GM21737 (cell line): Measurements from ENCODE around the gene FAAH2.
"Not testable (repeated sequence)": the region's sequence is repeated elsewhere in the genome, so short reads cannot be mapped to it uniquely, and the experiment has no call there.

Experiments used
- ATAC-seq: cut with Tn5 transposase; IDR thresholded peaks from one replicate; pipeline ENCODE4 v1.9.1; 2021; ENCODE audit warnings: mild to moderate bottlenecking, moderate library complexity; ENCODE audit not compliant: unreplicated experiment

Gene FAAH2, protein sequence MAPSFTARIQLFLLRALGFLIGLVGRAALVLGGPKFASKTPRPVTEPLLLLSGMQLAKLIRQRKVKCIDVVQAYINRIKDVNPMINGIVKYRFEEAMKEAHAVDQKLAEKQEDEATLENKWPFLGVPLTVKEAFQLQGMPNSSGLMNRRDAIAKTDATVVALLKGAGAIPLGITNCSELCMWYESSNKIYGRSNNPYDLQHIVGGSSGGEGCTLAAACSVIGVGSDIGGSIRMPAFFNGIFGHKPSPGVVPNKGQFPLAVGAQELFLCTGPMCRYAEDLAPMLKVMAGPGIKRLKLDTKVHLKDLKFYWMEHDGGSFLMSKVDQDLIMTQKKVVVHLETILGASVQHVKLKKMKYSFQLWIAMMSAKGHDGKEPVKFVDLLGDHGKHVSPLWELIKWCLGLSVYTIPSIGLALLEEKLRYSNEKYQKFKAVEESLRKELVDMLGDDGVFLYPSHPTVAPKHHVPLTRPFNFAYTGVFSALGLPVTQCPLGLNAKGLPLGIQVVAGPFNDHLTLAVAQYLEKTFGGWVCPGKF

DNA sequence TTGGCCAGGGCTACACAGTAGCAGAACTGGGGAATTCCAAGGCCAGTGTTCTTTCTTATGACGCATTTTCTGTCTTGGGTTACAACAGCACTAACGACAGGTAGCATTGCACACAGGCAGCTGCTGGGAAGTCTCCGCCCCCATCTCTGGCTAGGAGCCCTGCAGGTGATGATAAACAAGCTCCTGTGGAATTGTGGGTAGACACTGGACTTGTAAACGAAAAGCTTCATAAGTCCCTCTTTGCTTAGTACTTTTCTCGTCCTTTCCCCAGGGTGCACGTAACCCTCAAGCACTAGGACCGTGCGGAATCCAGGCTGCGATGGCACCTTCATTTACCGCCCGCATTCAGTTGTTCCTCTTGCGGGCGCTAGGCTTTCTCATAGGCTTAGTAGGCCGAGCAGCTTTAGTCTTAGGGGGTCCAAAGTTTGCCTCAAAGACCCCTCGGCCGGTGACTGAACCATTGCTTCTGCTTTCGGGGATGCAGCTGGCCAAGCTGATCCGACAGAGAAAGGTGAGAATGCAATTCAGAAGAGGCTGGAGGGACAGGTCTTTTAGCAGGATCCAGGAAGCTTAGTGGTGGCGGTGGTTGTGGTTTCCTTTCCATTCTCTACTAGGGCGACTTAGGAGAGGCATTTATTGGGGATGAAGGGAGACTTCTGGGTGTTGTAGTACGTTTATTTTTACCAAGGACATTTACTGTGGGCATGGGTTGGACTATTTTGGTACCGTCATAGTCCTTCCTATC lies at the start of gene FAAH2:
Gene FAAH2, plus strand, starts transcription at position 200 of the 745 bp plus-strand sequence. Its CDS starts 120 bp downstream, at position 320.
- ATAC-seq: peak; percentile 91

DNA sequence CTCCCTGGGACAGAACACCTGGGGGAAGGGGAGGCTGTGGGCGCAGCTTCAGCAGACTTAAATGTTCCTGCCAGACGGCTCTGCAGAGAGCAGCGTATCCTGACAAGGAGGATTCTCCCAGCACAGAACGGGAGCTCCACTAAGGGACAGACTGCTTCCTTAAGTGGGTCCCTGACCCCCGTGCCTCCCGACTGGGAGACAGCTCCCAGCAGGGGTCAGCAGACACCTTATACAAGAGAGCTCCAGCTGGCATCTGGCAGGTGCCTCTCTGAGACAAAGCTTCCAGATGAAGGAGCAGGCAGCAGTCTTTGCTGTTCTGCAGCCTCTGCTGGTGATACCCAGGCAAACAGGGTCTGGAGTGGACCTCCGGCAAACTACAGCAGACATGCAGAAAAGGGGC lies 44.5 kb upstream of the FAAH2 start:
- ATAC-seq: no peak

DNA sequence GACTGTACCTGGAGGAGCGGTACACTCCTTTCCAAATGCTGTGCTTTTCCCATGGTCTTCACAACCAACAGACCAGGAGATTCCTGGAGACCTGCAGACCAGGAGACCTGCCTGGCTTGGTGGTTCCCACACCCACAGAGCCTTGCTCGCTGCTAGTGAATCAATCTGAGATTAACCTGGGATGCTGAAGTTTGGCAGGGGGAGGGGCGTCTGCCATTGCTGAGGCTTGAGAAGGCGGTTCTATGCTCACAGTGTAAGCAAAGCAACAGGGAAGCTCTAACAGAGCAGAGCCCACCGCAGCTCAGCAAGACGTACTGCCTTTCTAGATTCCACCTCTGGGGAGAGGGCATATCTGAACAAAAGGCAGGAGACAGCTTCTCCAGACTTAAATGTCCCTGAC lies 34.5 kb upstream of the FAAH2 start:
- ATAC-seq: no peak

DNA sequence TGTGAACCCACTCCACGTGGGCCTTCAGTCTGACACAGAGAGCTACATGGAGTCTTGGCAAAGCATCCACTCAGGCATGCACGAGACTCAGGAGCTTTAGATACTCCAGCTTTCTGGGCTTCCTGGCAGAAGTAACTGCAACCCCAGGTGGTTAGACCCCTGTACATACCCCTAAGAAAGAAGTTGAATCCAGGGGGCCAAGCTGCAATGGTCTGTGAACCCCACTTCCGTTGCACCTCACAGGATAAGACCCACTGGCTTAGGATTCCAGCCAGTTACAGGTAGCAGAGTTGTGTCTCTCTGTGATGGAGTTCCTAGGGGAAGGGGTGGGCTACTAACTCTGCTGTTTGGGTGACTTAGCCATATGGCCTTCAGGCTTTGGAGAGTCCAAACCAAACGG lies 21.4 kb upstream of the FAAH2 start:
- no peak for ATAC-seq

DNA sequence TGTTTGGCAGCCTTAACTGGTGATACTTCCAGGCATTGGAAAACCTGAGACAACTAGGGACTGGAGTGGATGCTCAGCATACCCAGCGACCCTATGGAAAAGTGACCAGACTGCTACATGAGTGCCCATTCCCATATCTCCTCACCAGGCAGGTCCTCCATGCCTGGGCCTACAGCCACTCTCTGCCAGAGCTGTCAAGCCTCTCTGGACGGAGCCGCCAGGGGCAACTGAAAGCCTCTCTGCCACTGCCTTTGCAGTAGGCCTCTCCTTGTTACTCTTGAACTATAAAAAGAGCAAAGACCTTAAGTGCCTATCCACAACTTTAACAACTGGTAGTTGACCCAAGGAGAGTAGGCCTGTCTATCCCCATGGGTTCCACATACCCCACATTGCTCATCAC lies 20.2 kb upstream of the FAAH2 start:
- ATAC-seq: no peak

DNA sequence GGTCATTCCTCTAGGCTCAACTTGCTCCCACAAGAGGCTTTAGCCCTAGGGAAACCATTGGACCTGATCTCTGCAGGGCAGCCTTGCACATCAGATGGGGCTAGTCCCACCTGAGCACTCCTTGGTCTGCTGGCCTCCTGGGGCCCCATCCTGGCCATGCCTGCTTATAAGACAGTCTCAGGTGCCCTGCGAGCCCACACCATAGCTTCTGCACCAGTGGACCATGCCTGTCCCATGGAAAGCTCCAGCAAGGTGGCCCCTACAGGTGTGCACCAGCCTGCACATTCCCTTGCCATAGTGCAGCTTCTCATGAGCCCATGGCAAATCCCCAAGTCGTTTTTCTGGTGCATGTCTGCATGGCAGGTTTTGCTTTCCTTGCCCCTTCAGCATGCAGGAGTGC lies 19.6 kb upstream of the FAAH2 start:
- no peak for ATAC-seq

DNA sequence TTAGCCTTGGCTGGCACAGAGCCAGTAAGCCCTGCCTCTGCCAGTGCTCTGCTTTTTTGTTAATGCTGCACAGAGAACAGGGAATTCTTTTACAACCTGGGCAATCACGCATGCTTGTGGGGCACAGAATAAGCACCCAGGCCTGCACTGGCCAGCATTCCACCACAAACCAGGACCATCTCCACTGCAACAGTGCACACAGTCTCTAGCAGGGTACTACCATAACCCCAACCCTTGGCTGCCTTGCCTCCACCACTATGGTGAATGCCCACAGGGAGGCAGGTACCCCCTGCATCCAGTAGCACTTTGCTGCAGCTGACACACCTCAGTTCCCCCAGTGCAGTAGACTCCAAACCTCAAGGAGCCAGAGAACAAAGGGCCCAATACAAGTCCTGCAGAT lies 19.2 kb upstream of the FAAH2 start:
- no peak for ATAC-seq

DNA sequence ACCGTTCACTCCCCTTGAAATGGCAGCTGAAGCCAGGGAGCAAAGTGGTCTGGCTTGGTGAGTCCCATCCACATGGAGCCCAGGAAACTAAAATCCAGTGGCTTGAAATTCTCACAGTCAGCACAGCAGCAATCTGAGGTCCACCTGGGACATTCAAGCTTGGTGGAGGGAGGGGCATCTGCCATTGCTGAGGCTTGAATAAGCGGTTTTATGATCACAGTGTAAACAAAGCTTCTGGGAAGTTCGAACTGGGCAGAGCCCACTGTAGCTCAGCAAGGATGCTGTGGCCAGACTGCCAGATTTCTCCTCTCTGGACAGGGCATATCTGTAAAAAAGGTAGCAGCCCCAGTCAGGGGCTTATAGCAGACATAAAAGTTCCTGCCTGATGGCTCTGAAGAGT lies 15.5 kb upstream of the FAAH2 start:
- no peak for ATAC-seq

DNA sequence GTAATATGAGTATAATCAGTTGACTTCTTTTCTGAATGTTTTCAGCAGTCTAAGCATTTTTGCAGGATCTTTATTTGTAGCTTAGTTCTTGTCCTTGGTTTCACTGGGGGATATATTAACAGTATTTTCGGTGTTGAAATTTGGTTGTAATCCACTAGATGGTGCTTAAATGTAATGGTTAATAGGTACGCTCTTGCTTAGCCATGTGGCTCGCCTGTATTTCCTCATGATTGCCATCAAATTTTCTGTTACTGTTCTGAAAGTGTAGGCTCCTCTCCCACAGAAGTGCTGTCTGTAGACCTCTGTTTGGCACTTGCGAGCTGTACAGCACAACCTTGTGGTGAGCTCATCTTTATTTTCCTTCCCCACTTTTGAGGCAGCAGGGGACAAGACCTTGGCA lies 3.9 kb upstream of the FAAH2 start:
- ATAC-seq: no peak

DNA sequence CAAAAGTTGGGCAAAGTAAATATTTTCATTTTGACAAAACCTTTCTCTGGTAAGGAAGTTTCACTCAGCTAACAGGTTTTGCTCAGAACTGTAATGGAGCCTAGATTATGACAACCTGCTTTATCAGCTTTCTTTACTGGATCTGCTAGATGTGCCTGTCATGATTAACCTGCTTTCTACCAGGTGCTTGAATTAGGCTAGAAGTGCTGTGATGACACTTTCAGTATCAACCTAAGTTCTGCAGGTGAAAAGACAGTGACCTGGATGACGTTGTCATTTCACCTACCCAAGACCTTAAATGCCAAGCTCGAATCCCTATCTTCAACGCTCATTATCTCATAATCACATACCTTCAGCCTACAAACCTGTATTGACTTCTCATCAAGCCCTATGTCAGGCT lies 1.5 kb upstream of the FAAH2 start:
- no peak for ATAC-seq

DNA sequence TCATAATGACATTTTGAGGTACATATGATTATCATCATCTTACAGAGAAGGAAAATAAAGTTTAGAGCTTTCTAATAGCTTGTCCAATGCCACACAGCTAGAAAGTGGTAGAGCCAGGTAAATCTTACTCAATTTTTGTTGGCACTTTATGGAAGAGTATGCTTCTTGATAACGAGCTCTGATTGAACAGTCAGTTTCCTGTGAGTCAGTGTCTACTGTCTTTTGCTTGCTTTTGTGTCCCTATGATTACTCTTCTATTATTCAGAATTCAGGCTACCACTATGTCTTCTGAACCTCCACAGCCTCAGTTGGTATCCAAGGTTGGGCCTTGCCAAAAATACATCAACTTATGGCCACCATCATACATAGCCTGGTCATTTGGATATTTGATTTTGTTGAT lies 2.6 kb downstream of the FAAH2 start:
- ATAC-seq: no peak

DNA sequence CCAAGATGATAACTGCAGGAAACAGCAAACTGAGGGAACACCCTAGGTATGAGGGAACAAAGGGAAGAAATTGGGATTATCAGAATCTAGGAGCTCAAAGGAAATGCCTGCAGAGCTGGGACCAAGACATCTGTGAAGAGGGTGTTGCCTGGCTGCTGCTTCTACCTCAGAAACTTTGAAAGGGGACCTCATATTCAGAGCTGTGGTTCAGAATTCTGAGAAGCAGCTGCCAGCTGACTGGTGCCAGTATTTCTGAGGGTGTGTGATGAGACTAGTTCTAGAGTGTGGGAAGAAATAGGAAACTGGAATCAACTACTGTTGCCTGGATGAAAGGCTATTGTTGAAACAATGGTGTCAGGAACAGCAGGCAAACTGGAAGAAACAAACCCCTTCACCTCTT lies 8.5 kb downstream of the FAAH2 start:
- ATAC-seq: no peak

DNA sequence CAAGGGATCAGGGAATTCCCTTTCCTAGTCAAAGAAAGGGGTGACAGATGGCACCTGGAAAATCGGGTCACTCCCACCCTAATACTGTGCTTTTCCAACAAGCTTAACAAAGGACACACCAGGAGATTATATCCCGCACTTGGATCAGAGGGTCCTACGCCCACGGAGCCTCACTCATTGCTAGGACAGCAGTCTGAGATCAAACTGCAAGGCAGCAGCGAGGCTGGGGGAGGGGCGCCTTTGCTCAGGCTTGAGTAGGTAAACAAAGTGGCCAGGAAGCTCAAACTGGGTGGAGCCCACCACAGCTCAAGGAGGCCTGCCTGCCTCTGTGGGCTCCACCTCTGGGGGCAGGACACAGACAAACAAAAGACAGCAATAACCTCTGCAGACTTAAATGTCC lies 9.2 kb downstream of the FAAH2 start:
- ATAC-seq: not testable (repeated sequence)

DNA sequence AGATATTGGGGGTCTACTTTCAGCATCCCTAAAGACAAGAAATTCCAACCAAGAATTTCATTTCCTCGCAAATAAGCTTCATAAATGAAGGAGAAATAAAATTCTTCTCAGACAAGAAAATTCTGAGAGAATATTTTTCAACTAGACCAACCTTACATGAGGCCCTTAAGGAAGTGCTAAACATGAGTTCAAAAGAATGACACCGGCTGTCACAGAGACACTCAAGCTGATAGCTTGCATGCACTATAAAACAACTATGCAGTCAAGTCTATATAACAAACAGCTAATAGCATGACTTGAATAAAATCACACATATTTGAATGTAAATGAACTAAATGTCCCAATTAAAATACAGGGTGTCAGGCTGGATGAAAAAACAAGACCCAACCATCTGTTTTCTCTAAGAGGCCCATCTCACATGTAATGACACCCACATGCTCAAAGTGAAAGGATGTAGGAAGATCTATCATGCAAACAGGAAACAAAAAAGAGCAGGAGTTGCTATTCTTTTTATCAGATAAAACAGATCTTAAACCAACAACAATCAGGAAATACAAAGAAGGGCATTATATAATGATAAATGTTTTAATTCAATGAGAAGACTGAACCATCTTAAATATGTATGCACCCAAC lies 27.2 kb downstream of the FAAH2 start:
- no peak for ATAC-seq

DNA sequence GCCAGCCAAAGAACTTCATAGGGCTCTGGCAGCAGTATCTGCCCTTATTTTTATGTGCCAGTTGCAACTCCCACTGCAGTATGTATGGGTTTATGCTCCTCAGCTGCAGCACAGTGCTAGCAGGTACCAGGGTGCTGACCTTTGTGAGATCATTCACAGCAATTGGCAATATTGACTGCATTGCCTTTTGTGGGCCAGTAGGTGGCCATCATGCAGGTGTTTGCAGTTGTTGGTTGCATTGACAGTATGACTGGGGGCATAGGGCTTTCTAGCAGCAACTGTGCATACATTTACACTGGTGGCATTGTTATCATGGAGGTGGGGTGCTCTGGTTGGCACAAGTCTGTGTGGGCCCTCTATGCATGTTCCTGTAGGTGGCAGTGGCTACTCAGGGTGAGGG lies 42.5 kb downstream of the FAAH2 start:
- no peak for ATAC-seq

DNA sequence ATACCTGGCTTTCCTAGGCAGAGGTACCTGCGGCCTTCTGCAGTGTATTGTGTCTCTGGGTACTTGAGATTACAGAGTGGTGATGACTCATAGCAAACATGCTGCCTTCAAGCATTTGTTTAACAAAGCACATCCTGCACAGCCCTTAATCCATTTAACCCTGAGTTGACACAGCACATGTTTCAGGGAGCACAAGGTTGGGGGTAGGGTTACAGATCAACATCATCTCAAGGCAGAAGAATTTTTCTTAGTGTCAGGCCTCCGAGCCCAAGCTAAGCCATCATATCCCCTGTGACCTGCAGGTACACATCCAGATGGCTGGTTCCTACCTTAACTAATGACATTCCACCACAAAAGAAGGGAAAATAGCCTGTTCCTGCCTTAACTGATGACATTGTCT lies 49.3 kb downstream of the FAAH2 start:
- ATAC-seq: not testable (repeated sequence)

DNA sequence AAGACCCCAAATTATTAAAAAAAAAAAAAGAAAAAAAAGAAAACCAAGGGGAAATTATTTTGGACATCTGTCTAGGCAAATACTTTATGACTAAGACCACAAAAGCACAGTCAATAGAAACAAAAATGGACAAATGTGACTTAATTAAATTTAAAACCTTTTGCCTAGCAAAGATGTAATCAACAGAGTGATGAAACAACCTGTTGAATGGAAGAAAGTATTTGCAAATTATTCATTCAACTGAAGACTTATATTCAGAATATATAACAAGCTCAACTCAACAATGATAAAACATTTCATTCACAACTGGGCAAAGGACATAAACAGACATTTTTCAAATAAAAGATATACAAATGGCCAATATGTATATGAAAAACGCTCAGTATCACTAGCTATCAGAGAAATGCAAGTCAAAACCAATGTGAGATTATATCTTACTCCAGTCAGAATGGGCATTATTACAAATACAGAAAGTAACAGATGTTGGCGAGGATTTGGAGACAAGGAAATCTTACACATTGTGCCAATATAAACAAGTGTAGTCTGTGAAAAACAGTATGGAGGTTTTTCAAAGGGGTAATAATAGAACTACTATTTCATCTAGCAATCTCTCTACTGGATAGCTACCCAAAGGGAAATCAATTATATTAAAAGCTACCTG lies 67.1 kb downstream of the FAAH2 start:
- no peak for ATAC-seq

DNA sequence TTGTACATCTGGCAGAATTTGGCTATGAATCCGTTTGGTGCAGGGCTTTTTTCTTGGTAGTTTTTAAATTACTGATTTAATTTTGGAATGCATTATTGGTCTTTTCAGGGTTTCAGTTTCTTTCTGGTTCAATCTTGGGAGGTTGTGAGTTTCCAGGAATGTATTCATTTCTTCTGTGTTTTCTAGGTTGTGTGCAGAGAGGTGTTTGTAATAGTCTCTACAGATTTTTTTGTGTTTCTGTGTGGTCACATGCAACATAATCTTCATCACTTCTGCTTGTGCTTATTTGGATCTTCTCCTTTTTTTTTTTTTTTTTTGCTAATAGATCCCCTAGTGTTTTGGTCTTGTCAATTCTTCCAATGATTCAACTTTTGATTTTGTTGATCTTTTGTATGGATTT lies 77.6 kb downstream of the FAAH2 start:
- ATAC-seq: no peak

DNA sequence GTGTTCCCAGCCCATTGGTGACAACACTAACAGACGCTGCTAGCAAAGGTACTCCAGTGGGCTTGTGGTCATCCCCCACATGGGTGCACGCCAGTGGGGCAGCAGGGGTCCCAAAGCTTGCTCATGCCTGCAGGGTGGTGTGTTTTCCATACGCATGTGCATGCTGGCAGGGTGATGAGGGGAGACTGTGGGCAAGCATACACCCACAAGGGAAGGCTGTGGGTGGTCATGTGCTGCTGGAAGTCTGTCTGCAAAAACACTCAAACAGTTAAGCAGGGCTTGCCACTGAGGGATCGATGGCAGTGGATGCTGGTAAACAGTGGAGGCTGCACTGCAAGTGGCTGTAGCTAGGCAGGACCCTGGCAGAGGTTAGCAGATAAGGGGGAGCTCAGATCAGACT lies 79.9 kb downstream of the FAAH2 start:
- no peak for ATAC-seq

DNA sequence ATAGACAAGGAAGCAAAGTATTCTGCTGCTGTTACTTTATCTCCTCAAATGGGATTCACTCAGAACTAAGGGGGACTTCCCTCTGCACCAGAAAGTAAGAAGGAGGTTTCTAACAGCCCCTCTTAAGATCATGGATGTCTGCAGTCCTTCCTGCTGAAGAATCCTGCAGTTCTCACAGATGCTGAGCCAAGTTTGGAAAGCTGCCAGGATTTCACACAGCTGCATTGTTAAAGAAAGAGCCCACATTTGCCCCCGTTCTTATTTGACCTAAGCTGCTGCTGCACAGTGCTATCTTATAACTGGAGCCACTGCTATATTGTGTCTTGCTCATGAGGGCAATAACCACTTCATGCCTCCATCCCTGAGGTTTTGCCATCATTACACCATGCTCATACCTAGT lies 81.1 kb downstream of the FAAH2 start:
- ATAC-seq: no peak

DNA sequence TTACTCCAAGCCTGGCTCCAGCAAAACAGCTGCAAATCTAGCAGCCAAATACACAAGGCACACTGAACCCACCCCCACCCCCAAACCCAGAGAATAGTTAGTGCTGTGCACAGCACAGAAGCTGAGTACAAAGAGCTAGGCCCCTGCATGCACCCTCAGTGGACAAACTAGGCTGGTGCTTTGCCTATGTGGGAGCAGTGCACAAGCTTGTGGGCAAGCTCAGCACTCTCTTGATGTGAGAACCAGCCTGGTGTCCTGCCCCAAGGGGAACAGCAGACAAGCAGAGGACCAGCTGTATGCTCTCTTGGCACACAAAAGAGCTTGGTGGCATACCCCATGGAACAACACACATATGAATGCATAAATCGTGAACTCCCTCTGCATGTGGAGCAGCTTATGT lies 81.7 kb downstream of the FAAH2 start:
- no peak for ATAC-seq
